Fibroblast of pulmonary artery (primary cell): ENCODE data around the gene C1QTNF6.

ENCODE experiments used
- DNase-seq: peaks from one replicate; pipeline ENCODE4 v3.0.0-alpha.2; 2010; ENCODE audit warnings: low read depth
- H3K4me3 ChIP-seq: replicated peaks from 2 replicates; pipeline ENCODE4 v1.5.1; 2011; ENCODE audit warnings: low read depth, mild to moderate bottlenecking, control low read depth, low read length, moderate library complexity
- TF ChIP-seq, protein P1 (sequence below): IDR thresholded peaks from 2 replicates; pipeline ENCODE4 v1.5.1; 2011; ENCODE audit warnings: mild to moderate bottlenecking, control low read depth, low read length, inconsistent platforms; ENCODE audit errors: missing control alignments

Gene C1QTNF6

DNA sequence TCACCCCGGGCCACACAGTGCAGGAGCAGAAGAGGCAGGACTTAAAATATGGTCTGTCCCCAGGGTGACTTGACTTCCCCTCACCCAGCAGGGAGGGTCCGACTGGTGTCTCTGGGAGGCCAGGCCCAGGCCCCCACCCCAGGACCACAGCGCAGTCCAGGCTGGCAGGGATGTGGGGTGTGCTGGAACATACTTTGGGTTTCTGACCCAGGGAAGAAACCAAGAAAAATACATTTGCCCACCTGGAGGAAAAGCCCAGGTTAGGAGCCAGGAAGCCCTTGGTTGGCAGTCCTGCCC is 5.2 kb downstream of the C1QTNF6 start:
- DNase-seq = no peak
- no peak overlapping the region for H3K4me3 ChIP-seq
- TF ChIP-seq, protein P1, sequence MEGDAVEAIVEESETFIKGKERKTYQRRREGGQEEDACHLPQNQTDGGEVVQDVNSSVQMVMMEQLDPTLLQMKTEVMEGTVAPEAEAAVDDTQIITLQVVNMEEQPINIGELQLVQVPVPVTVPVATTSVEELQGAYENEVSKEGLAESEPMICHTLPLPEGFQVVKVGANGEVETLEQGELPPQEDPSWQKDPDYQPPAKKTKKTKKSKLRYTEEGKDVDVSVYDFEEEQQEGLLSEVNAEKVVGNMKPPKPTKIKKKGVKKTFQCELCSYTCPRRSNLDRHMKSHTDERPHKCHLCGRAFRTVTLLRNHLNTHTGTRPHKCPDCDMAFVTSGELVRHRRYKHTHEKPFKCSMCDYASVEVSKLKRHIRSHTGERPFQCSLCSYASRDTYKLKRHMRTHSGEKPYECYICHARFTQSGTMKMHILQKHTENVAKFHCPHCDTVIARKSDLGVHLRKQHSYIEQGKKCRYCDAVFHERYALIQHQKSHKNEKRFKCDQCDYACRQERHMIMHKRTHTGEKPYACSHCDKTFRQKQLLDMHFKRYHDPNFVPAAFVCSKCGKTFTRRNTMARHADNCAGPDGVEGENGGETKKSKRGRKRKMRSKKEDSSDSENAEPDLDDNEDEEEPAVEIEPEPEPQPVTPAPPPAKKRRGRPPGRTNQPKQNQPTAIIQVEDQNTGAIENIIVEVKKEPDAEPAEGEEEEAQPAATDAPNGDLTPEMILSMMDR = no peak

DNA sequence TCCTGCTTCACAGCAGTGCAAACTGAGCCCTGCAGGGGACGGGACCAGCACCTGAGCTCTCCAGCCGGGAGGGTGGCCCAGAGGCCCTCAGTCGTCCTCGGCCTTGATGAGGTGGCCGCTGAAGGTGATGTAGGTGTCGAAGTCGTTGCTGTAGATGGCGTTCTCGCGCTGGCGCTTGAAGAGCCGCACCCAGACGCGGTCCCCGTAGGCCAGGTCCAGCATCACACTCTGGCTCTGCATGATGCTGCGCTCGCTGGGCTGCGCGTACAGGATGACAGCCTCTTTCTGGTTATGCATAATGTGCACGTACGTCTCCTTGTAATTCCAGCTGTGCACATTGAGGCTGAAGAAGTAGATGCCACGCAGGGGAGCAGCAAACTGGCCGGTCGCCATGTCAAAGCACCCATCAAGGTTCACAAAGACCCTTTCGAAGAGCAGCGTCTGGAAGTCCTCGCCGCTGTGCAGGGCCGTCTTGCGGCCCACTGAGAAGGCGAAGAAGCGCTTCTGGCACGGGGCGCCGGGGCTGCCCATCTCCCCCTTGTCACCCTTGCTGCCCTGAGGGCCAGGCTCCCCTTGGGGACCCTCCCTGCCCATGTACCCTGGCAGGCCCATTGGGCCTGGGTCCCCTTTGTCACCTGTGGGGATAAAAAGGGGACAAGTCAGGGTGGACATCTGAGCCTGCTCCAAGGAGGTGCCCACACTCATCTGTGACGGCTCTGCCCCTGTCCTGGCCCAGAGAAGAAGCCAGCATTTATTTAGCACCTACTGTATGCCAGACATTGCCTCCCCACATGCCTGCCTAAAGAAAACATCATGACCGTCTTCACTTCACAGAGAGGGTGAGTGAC is 5.7 kb downstream of the C1QTNF6 start:
- DNase-seq = no peak
- TF ChIP-seq, protein P1 = no peak

DNA sequence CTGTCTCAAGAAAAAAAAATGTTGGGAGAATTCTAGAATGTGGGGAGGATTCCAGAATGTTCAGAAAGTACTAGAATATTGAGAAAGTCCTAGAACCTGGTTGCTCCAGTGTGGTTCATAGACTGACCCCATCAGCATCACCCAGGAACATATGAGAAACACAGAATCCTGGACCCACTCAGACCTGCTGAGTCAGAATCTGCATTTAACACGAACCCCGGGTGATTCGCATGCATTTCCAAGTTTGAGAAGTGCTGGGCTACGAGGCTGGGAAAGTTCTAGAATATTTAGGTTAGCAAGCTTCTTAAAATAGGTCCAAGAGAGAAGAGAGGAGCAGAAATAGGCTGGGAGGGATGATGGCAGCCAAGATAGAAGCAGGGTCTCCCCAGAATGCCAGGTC is 6.4 kb downstream of the C1QTNF6 start:
- DNase-seq = no peak
- no peak overlapping the region for H3K4me3 ChIP-seq
- TF ChIP-seq, protein P1 = no peak

More for the DNA sequence above, 5.7 kb downstream of the C1QTNF6 start:
- H3K4me3 ChIP-seq = no peak overlapping the region

DNA sequence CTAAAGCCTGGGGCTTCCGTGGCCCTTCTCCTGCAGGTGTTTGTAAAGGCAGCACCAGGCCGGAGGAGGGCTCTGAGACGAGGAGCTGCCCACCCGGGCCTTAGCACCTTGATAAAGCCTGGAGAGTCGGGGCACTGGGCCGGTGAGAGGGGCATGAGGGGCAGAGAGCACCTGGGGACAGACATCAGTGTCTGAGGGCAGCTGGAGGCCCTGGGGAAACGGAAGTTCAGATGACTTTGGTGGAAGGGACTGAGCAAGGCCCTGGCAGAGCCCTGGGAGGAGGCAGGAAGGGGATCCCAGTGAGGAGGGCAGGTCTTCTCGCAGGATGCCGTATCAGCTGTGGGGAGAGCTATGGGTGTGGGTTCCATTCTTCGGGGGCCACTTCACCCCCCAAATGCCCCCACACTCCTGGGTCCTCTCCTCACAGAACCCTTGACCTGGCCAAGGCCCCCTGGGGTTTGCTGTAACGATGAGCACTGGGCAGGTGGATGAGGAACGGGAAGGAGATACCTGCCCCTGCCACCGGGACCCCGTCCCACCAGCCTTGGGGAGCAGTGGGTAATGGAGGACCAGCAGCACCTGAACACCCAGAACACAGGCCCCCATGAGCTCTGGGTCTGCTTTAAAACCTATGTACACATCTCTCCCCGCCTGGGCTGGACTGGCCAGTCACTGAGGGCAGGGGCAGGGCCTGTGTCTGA is 7.4 kb downstream of the C1QTNF6 start:
- TF ChIP-seq, protein P1 = no peak
- H3K4me3 ChIP-seq = no peak overlapping the region
- no peak for DNase-seq

DNA sequence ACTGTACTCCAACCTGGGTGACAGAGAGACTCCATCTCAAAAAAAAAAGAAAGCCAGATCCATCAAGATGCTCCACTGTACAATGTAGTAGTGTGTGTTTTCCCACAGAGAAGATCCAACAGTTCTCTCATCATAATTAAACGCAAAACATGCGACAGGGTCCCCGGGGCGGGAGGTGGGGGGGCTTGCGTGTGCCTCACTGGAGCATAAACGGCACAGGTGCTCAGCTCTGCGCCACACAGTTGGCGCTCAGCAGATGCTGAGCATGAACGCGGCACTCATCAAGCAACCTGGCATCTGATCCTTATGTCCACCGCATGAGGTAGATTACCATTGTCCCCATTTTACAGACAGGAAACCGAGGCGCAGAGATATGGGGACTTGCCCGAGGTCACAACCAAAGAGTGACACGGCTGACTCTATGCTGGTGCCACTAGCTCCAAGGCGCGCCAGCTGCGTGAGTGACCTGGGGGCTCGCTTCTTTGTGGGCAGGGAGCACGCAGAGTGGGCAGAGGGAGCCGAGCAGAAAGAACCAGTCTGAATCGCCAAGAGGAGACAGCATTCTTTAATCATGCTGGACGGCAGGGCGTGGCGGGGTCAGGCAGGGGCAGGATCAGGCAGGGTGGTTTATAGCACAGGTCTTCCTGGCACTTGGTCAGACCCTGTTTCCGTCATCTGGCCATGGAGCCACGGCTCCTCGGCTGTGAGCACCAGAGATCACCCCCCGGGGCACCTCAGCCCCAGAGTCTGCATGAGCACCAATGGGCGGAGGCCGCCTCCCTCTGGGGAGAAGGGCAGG is 8.2 kb downstream of the C1QTNF6 start:
- no peak for DNase-seq
- TF ChIP-seq, protein P1 = no peak
- H3K4me3 ChIP-seq = no peak overlapping the region

DNA sequence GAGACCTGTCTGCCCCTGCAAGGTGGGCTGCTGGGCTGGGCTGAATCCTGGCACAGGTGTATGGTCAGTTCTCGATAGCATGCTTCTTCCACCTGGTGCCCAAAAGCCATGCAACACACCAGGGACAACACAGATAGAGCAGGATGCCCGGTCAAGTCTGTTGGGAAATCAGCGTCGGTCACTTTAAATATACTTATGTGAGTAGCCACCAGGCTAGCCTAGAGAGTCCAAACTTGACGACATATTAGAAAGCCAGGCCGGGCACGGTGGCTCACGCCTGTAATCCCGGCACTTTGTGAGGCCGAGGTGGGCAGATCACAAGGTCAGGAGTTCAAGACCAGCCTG is 8.9 kb downstream of the C1QTNF6 start:
- no peak overlapping the region for H3K4me3 ChIP-seq
- TF ChIP-seq, protein P1 = no peak
- no peak for DNase-seq
